Measurements from ENCODE around the gene ZNF33A. TPM values are rescaled to one million over a fixed set of nuclear protein-coding genes. Genes with fewer than 3 reads are reported as not detected.
"Not testable (repeated sequence)": the region's sequence is repeated elsewhere in the genome, so short reads cannot be mapped to it uniquely, and the experiment has no call there.

ZNF33A gene
- total RNA-seq: 10 to 100 TPM; 10.4 to 14.3 (median 12.2) TPM

DNA sequence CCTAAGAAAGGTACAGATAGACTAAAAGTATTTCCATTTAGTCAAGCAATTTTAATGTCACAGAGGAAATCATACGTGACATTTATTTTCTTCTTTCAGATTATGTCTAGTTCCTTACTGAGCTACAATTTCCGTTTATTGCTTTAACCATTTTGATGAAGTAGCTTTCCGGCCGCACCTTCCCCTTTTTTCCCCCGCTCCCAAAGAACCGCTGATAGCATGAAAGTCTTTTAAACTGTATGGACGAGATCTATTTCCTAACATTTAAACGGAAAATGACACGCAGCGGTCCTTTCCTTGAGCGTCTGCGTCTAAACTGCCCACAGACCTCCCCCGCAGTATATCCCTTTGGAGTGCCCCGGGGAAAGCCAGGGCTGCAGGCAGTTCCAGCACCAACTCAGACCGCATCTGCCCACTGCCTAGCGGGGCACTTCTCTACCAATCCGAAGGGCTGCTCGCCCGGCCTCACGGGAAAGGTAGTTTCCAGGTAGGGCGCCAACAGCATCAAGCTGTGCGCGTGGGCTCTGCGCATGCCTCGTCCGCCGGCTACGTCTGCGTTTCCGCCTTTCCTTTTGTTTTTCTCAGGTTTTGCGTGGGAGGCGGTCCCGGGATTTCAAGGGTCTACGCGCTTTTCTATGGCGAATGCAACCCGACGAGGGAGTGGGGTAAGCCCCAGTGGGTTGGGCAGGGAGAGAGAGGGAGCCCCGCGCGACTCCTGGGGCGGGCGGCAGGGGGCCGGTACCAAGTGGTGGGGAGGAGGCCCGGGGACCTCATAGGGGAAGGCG lies at the start of gene ZNF33A:
Gene ZNF33A (plus strand): TSS at position 557 of the 785 bp plus-strand sequence. CDS start 1,667 bp downstream, outside the sequence.
- H3K36me3 Mint-ChIP-seq (ENCODE audit: insufficient read depth): peaks cover 15% of the 10 kb centered on the region
- peak; percentile 88 to 89 for ATAC-seq
- H3K27me3 Mint-ChIP-seq (ENCODE audit: low read depth): no peaks in the 10 kb centered on the region
- peaks cover 36% of the 10 kb centered on the region for H3K4me1 Mint-ChIP-seq (ENCODE audit: low read depth)
- no peaks in the 10 kb centered on the region for H3K9me3 Mint-ChIP-seq
- peak within 1 kb of the TSS; percentile 90 for H3K4me3 Mint-ChIP-seq
- peak; percentile 87 for DNase-seq

DNA sequence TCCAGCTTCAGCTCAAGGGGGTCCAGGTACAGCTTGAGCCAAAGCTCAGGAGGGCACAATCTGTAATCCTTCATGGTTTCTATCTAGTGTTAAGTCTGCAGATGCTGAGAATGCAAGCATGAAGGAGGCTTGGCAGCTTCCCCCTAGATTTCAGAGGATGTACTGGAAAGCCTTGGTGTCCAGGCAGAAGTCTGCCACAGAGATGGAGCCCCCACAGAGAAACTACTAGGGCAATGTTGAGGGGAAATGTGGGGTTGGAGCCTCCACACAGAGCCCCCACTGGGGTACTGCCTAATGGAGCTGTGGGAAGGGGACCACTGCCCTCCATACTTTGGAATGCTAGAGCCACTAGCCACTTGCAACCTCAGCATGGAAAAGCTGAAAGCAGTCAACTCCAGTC lies 45.5 kb upstream of the ZNF33A start:
- H3K27me3 Mint-ChIP-seq (ENCODE audit: low read depth): no peaks in the 10 kb centered on the region
- H3K4me3 Mint-ChIP-seq: no peak overlapping the region
- peaks cover 52% of the 10 kb centered on the region for H3K36me3 Mint-ChIP-seq (ENCODE audit: insufficient read depth)
- DNase-seq (no peak), ATAC-seq (no peak)
- peaks cover 14% of the 10 kb centered on the region for H3K9me3 Mint-ChIP-seq
- H3K4me1 Mint-ChIP-seq (ENCODE audit: low read depth): no peaks in the 10 kb centered on the region

DNA sequence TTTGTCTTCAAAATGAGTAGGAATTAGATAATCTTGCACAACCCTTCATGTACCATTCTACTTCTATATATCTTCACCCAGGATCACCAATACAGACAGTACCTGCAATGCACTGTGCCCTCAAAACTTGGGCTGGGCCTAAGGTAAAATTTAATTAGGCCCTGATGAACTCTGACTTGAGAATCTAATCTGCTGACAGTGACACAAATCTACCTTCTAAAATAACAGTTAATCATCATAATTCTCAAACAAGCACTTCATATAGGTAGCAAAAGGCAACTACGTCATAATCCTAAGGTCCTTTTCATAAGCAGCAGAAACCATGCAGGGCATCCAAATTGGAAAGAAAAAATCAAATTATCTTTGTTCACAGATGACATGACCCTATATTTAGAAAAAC lies 38.1 kb upstream of the ZNF33A start:
- ATAC-seq (no peak), DNase-seq (no peak)
- Mint-ChIP-seq H3K27me3 (ENCODE audit: low read depth) (no peaks in the 10 kb centered on the region), H3K4me1 (ENCODE audit: low read depth) (peaks cover 23% of the 10 kb centered on the region), H3K4me3 (no peak overlapping the region), H3K9me3 (no peaks in the 10 kb centered on the region), H3K36me3 (ENCODE audit: insufficient read depth) (peaks cover 23% of the 10 kb centered on the region)

DNA sequence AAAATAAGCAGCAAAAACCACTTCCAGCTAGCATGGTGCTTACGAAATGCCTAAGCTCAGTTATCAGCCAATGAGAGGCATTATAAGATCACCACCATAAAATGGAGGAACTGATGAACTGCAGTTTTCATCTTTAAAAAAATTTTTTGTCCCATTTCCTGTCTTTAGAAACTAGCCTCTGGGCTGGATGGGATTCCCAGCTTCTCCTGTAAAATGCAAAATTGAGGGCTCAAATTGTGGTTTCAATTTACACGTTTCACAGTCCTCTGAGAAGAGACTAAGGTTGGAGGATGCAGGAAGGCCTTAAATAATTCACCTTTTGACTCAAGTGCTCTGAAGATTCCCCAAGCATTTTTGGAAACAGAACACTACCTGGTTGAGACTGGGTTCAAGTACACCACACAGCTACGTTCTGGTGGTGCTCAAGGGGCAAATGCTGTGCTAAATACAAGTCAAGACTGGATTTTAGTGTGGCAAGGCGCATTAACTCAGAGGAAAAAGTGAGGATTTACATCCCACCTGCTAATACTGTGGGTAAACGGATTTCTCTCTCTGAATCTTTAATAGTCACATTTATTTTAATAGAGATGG lies 35.0 kb upstream of the ZNF33A start:
- Mint-ChIP-seq H3K36me3 (ENCODE audit: insufficient read depth) (peaks cover 3% of the 10 kb centered on the region), H3K9me3 (no peaks in the 10 kb centered on the region), H3K4me1 (ENCODE audit: low read depth) (peaks cover 23% of the 10 kb centered on the region), H3K4me3 (peak overlapping the region; percentile 89), H3K27me3 (ENCODE audit: low read depth) (no peaks in the 10 kb centered on the region)
- no peak for ATAC-seq
- no peak for DNase-seq

DNA sequence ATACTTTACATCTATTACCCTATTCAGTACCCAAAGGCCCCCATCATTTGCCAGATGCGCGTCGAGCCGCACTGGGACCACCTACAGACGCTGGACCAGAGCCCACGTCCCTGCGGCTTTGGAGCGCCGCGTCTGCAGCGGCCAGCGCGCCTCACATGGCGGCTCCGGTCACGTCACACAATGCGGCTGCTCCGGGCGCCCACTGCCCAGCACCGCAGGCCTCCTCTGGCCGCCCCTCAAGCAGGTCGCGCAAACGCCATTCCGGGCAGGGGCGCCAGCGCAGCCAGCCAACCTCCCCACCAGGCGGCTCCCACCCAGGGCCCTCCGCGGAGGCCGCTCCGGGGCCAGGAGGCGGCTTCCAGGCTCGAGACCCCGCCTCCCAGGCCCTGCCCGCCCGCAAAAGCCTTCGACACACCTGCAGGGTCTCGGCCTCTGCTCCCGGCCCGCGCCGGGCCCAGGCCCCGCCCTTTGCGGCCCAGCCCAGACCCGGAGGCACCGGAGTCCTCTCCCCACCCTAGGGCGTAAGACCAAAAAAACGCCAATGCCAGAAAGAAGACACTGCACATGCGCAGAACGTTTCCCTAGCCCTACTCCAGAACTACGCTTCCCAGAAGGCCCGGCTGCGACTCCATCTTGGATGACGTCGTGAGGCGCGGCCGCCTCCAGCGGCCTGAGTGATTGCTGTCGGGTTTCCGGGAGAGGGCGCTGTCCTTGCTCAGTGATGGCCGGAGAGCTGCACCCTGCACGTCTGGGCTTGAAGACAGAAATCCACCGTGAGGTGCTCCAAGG lies 34.2 kb upstream of the ZNF33A start, which contains the start of gene ZNF25:
Gene ZNF25 (minus strand): TSS at position 557 of the 789 bp plus-strand sequence. CDS start 4,925 bp downstream, outside the sequence.
- Mint-ChIP-seq H3K4me1 (ENCODE audit: low read depth) (peaks cover 23% of the 10 kb centered on the region), H3K4me3 (peak within 1 kb of the TSS; percentile 89), H3K36me3 (ENCODE audit: insufficient read depth) (no peaks in the 10 kb centered on the region), H3K9me3 (no peaks in the 10 kb centered on the region), H3K27me3 (ENCODE audit: low read depth) (no peaks in the 10 kb centered on the region)
- ATAC-seq (peak; percentile 94), DNase-seq (peak; percentile 95)

DNA sequence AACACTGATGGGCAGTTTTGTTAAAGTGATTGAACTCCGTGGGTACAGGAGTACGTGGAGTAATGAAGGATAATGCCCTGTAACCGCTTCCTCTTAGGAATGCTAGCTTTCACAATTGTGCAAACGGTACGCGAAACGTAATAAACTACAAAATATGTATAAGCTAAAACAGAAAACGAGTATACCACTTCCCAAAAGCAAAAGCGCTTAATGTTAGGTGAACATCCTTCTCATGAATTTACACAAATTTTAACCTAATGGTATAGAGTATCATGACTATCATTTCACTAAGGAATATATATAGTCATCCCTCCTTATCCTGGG lies 33.6 kb upstream of the ZNF33A start:
- no peak for DNase-seq
- Mint-ChIP-seq H3K36me3 (ENCODE audit: insufficient read depth) (no peaks in the 10 kb centered on the region), H3K27me3 (ENCODE audit: low read depth) (no peaks in the 10 kb centered on the region), H3K9me3 (no peaks in the 10 kb centered on the region), H3K4me3 (peak overlapping the region; percentile 89), H3K4me1 (ENCODE audit: low read depth) (peaks cover 23% of the 10 kb centered on the region)
- no peak for ATAC-seq

DNA sequence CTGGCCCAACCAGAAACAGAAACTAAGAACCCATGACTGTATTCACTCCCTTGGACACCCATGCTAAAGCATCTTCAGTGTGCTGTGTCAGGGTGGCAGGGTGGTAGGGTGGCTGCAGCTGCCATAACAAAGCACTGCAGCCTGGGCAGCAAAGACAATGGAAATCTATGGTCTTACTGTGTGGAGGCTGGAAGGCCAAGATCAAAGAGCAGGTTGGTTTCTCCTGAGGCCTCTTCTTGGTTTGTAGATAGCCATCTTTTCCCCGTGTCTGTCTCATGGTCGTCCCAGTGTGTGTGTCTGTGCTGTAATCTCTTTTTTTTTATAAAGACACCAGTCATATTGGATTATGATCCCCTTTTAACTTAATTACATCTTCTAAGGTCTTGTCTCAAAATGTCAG lies 18.8 kb upstream of the ZNF33A start:
- DNase-seq (no peak), ATAC-seq (no peak)
- Mint-ChIP-seq H3K27me3 (ENCODE audit: low read depth) (peaks cover 9% of the 10 kb centered on the region), H3K9me3 (no peaks in the 10 kb centered on the region), H3K36me3 (ENCODE audit: insufficient read depth) (no peaks in the 10 kb centered on the region), H3K4me1 (ENCODE audit: low read depth) (no peaks in the 10 kb centered on the region), H3K4me3 (no peak overlapping the region)

DNA sequence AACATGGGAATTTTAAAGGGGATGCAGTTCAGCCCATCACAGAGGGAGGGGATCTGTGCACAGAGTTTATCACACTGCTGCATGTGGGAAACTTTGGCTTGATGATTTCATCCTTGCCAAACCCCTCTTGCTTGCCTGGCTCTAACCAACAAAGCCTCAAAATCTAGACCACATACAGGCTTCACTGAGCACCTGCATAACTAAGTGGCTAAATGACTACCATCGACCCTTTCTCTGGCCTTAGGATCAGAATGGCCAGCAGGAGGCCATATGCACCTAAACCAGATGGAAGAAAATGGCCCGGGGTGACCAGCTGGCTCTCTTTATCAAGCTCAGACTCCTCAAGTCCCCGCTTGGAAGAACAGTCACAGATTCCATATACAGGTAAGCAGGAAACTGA lies 18.4 kb upstream of the ZNF33A start:
- H3K27me3 Mint-ChIP-seq (ENCODE audit: low read depth): peaks cover 9% of the 10 kb centered on the region
- H3K4me1 Mint-ChIP-seq (ENCODE audit: low read depth): no peaks in the 10 kb centered on the region
- no peaks in the 10 kb centered on the region for H3K9me3 Mint-ChIP-seq
- DNase-seq: no peak
- ATAC-seq: no peak
- no peak overlapping the region for H3K4me3 Mint-ChIP-seq
- no peaks in the 10 kb centered on the region for H3K36me3 Mint-ChIP-seq (ENCODE audit: insufficient read depth)

DNA sequence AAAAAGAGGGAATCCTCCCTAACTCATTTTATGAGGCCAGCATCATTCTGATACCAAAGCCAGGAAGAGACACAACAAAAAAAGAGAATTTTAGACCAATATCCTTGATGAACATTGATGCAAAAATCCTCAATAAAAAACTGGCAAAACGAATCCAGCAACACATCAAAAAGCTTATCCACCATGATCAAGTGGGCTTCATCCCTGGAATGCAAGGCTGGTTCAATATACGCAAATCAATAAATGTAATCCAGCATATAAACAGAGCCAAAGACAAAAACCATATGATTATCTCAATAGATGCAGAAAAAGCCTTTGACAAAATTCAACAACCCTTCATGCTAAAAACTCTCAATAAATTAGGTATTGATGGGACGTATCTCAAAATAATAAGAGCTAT lies 11.6 kb upstream of the ZNF33A start:
- not testable (repeated sequence) for ATAC-seq; DNase-seq; H3K9me3 Mint-ChIP-seq; H3K36me3 Mint-ChIP-seq (ENCODE audit: insufficient read depth); H3K4me3 Mint-ChIP-seq; H3K4me1 Mint-ChIP-seq (ENCODE audit: low read depth); H3K27me3 Mint-ChIP-seq (ENCODE audit: low read depth)

DNA sequence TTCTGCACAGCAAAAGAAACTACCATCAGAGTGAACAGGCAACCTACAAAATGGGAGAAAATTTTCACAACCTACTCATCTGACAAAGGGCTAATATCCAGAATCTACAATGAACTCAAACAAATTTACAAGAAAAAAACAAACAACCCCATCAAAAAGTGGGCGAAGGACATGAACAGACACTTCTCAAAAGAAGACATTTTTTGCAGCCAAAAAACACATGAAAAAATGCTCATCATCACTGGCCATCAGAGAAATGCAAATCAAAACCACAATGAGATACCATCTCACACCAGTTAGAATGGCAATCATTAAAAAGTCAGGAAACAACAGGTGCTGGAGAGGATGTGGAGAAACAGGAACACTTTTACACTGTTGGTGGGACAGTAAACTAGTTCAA lies 10.0 kb upstream of the ZNF33A start:
- H3K36me3 Mint-ChIP-seq (ENCODE audit: insufficient read depth); ATAC-seq; H3K9me3 Mint-ChIP-seq; H3K4me1 Mint-ChIP-seq (ENCODE audit: low read depth); H3K27me3 Mint-ChIP-seq (ENCODE audit: low read depth); H3K4me3 Mint-ChIP-seq; DNase-seq: not testable (repeated sequence)

DNA sequence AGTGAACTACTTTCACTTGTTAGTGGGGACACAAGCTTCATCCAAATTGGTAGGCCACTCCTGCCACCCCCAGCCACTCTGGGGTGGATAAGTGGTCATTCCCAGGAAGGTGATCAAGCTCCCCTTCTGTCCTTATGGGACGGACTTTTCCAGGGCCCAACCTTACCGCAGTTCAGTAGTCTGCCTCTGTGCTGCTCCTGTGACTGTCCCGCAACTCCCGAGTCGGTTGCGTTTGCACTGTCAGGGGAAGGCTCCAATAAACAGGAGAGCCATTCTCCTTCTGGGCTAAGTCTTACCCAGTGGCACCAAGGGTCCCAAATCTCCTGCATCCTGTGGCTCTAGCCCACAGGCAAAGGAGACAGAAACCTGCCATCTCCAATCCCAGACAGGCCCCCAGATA lies 7.4 kb upstream of the ZNF33A start:
- ATAC-seq (no peak), DNase-seq (no peak)
- no peaks in the 10 kb centered on the region for H3K4me1 Mint-ChIP-seq (ENCODE audit: low read depth)
- H3K27me3 Mint-ChIP-seq (ENCODE audit: low read depth): no peaks in the 10 kb centered on the region
- no peaks in the 10 kb centered on the region for H3K36me3 Mint-ChIP-seq (ENCODE audit: insufficient read depth)
- H3K4me3 Mint-ChIP-seq: no peak overlapping the region
- H3K9me3 Mint-ChIP-seq: no peaks in the 10 kb centered on the region

DNA sequence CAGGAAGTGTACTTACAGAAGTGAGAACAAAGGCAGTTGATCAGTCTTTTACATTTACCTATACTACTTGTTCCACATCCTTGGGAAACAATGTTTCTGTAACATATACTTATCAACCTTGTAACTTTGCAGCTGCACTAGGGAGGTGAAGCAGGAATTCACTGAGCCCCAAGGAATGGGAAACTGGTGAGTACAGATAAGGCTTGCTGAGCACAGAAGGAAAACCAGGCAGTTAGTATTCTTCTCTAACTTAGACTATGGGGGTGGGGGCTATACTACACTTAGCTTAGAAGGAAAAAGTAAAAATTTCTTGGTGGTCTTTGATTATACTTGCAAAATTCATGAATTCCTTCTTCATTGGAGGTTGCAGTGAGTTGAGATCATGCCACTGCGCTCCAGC lies 6.9 kb upstream of the ZNF33A start:
- no peaks in the 10 kb centered on the region for H3K36me3 Mint-ChIP-seq (ENCODE audit: insufficient read depth)

DNA sequence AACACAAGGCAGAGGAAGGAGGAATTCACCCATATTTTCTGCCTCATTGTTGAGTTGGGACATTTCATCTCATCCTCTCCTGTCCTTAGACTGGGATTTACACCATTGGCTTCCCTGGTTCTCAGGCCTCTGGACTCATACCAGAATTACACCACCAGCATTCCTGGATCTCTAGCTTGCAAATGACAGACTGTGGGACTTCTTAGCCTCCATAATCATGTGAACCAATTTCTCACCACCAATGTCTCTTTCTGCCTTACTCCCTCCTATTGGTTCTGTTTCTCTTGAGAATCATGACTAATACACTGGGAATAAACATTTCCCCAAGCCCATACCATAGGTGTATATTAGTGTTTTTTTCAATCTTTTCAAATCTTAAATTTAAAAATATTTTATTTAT lies 2.9 kb upstream of the ZNF33A start:
- Mint-ChIP-seq H3K4me1 (ENCODE audit: low read depth) (peaks cover 20% of the 10 kb centered on the region), H3K4me3 (no peak overlapping the region), H3K36me3 (ENCODE audit: insufficient read depth) (peaks cover 4% of the 10 kb centered on the region), H3K9me3 (no peaks in the 10 kb centered on the region), H3K27me3 (ENCODE audit: low read depth) (no peaks in the 10 kb centered on the region)
- DNase-seq (no peak), ATAC-seq (no peak)

More for the DNA sequence above, 6.9 kb upstream of the ZNF33A start:
- no peak overlapping the region for H3K4me3 Mint-ChIP-seq
- no peaks in the 10 kb centered on the region for H3K4me1 Mint-ChIP-seq (ENCODE audit: low read depth)
- no peak for DNase-seq
- ATAC-seq: no peak
- no peaks in the 10 kb centered on the region for H3K27me3 Mint-ChIP-seq (ENCODE audit: low read depth)
- H3K9me3 Mint-ChIP-seq: no peaks in the 10 kb centered on the region

DNA sequence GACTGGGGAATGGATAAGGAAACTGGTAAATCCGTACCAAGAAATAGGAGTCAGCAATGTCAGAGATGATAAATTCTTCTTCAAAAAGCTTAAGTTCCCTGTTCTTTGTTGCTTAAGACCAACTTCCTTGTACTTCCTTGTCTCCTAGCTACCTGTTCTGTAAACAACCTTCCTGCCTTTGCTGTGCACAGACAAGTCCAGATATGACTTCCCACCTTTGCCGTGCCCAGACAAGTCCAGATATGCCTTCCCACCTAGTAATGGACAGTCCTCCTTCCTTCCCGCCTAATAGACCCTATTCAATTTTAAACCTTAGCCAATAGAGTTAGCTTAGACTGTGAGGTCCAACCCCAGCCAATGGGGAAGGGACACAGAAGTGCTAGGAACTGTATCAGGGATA lies 2.5 kb upstream of the ZNF33A start:
- ATAC-seq: no peak
- no peak for DNase-seq

More for the DNA sequence above, 2.5 kb upstream of the ZNF33A start:
- Mint-ChIP-seq H3K27me3 (ENCODE audit: low read depth) (no peaks in the 10 kb centered on the region), H3K4me1 (ENCODE audit: low read depth) (peaks cover 22% of the 10 kb centered on the region), H3K36me3 (ENCODE audit: insufficient read depth) (peaks cover 6% of the 10 kb centered on the region), H3K9me3 (no peaks in the 10 kb centered on the region), H3K4me3 (no peak overlapping the region)

Measured in activated T-cell treated with anti-CD3 and anti-CD28 coated beads, Interleukin-2, amount 50 U/mL, for 4 hours (primary cell).